Measurements from ENCODE around the gene DISP3.

The DISP3 gene

GRCh38 chr1:11581445-11581991 lies 102.6 kb downstream of the DISP3 start:
- Histone ChIP-seq H3K4me1 (ENCODE audit: insufficient read depth, low read length, severe bottlenecking) (no peaks in the 10 kb centered on the region), H3K36me3 (ENCODE audit: insufficient read depth, low read length) (no peaks in the 10 kb centered on the region), H4K20me1 (ENCODE audit: insufficient read depth, low read length) (no peaks in the 10 kb centered on the region), H3K9ac (ENCODE audit: low read length) (no peak overlapping the region), H3K9me3 (ENCODE audit: low read length) (no peaks in the 10 kb centered on the region), H3K79me2 (ENCODE audit: insufficient read depth, low read length) (no peaks in the 10 kb centered on the region), H3K4me3 (ENCODE audit: low read depth, low read length, poor library complexity, severe bottlenecking) (no peak overlapping the region), H3K4me2 (ENCODE audit: low read length) (no peak overlapping the region), H2AFZ (ENCODE audit: low read length) (no peak overlapping the region), H3K27ac (ENCODE audit: low read depth, low read length, poor library complexity, severe bottlenecking) (no peak overlapping the region), H3F3A (ENCODE audit: insufficient read depth, low read length) (no peaks in the 10 kb centered on the region), H3K27me3 (ENCODE audit: insufficient read depth, low read length) (peaks cover 9% of the 10 kb centered on the region; the same call in 1 of the 2 replicates), H3K9me2 (ENCODE audit: low read depth, low read length) (no peaks in the 10 kb centered on the region)
- no peak for TF ChIP-seq EZH2 (IDR thresholded peaks at IDR 0.05; ENCODE audit: borderline replicate concordance, low read length)

DNA sequence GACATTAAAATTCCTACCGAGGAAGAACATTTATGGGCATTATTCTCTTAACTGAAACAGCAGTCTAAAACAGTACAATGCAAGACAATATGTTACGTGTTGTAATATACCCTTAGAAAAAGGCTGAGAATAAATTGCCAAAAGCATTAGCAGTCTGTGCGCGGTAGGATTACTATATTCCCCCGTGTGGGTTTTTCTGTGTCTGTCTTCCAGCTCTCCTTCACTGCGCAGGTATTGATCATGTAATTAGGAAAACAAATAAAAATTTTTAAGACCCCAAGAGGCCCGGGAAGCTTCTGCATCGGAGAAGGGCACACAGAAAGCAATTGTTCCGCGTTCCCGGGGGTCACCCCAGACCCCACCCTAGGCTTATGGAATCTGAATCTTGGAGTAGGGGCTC lies 106.4 kb downstream of the DISP3 start:
- Histone ChIP-seq H3K79me2 (ENCODE audit: insufficient read depth, low read length) (no peaks in the 10 kb centered on the region), H3K9ac (ENCODE audit: low read length) (no peak overlapping the region)
- TF ChIP-seq EZH2 (IDR thresholded peaks at IDR 0.05; ENCODE audit: borderline replicate concordance, low read length) = no peak
- TF ChIP-seq, protein P1, sequence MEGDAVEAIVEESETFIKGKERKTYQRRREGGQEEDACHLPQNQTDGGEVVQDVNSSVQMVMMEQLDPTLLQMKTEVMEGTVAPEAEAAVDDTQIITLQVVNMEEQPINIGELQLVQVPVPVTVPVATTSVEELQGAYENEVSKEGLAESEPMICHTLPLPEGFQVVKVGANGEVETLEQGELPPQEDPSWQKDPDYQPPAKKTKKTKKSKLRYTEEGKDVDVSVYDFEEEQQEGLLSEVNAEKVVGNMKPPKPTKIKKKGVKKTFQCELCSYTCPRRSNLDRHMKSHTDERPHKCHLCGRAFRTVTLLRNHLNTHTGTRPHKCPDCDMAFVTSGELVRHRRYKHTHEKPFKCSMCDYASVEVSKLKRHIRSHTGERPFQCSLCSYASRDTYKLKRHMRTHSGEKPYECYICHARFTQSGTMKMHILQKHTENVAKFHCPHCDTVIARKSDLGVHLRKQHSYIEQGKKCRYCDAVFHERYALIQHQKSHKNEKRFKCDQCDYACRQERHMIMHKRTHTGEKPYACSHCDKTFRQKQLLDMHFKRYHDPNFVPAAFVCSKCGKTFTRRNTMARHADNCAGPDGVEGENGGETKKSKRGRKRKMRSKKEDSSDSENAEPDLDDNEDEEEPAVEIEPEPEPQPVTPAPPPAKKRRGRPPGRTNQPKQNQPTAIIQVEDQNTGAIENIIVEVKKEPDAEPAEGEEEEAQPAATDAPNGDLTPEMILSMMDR (IDR thresholded peaks at IDR 0.05; ENCODE audit: low read length) = no peak

More for the DNA sequence above, 106.4 kb downstream of the DISP3 start:
- no peak overlapping the region for H2AFZ ChIP-seq (ENCODE audit: low read length)
- H3K9me3 ChIP-seq (ENCODE audit: low read length) = no peaks in the 10 kb centered on the region
- peaks cover 9% of the 10 kb centered on the region; the same call in 1 of the 2 replicates for H3K27me3 ChIP-seq (ENCODE audit: insufficient read depth, low read length)
- no peaks in the 10 kb centered on the region for H3K36me3 ChIP-seq (ENCODE audit: insufficient read depth, low read length)
- no peaks in the 10 kb centered on the region for H3K9me2 ChIP-seq (ENCODE audit: low read depth, low read length)
- H4K20me1 ChIP-seq (ENCODE audit: insufficient read depth, low read length) = no peaks in the 10 kb centered on the region
- no peaks in the 10 kb centered on the region for H3F3A ChIP-seq (ENCODE audit: insufficient read depth, low read length)
- no peak overlapping the region for H3K4me2 ChIP-seq (ENCODE audit: low read length)
- H3K4me3 ChIP-seq (ENCODE audit: low read depth, low read length, poor library complexity, severe bottlenecking) = no peak overlapping the region
- H3K27ac ChIP-seq (ENCODE audit: low read depth, low read length, poor library complexity, severe bottlenecking) = no peak overlapping the region
- no peaks in the 10 kb centered on the region for H3K4me1 ChIP-seq (ENCODE audit: insufficient read depth, low read length, severe bottlenecking)

Data from OCI-LY1 (cell line).